GM12801 (cell line): ENCODE results near the gene ATP5ME.

Experiments
- TF ChIP-seq, protein P1 (sequence below): IDR thresholded peaks from one replicate; pipeline ENCODE4 v1.5.1; 2011; ENCODE audit warnings: control low read depth; ENCODE audit not compliant: insufficient read length; ENCODE audit errors: extremely low read depth

The ATP5ME gene

DNA sequence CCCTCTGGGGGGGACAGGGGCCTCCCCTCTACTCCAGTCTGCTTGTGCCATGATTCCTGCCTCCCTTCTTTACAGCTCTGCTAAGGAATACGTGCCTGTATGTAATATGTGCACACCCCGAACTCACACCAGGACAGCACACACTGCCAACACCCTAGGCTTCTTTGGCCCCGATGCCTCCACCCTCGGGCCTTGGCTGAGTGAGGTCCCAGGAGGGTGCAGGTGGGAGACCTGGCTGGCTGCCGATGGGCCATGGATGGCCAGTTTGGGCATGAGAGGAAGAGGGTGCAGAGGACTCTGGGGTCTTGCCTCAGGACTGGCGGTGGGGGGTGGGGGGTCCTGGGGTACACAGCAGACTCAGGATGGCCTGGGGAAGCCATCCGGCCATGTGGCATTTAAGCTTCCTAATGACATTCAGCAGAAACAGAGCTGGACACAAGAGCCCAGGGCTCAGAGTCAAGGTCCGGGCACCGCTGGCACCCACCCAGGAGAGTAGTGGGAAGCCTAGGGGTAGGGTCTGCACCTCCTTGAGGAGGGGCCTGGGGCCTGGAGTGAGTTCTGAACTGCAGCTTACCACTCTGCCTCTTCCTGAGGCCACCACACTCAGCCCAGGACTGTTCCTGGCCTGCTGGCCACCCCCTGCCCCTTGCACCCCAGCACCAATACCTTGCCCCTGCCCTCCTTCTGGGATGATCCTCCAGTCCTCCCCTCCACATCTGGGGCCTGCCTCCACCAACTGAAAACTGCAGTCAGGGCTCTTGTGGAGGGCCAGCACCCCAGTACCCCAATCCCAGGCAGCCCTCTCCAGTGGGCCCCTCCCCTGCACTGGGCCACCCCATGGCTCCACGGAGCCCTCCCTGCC lies 29.5 kb upstream of the ATP5ME start:
- TF ChIP-seq, protein P1, sequence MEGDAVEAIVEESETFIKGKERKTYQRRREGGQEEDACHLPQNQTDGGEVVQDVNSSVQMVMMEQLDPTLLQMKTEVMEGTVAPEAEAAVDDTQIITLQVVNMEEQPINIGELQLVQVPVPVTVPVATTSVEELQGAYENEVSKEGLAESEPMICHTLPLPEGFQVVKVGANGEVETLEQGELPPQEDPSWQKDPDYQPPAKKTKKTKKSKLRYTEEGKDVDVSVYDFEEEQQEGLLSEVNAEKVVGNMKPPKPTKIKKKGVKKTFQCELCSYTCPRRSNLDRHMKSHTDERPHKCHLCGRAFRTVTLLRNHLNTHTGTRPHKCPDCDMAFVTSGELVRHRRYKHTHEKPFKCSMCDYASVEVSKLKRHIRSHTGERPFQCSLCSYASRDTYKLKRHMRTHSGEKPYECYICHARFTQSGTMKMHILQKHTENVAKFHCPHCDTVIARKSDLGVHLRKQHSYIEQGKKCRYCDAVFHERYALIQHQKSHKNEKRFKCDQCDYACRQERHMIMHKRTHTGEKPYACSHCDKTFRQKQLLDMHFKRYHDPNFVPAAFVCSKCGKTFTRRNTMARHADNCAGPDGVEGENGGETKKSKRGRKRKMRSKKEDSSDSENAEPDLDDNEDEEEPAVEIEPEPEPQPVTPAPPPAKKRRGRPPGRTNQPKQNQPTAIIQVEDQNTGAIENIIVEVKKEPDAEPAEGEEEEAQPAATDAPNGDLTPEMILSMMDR = no peak

DNA sequence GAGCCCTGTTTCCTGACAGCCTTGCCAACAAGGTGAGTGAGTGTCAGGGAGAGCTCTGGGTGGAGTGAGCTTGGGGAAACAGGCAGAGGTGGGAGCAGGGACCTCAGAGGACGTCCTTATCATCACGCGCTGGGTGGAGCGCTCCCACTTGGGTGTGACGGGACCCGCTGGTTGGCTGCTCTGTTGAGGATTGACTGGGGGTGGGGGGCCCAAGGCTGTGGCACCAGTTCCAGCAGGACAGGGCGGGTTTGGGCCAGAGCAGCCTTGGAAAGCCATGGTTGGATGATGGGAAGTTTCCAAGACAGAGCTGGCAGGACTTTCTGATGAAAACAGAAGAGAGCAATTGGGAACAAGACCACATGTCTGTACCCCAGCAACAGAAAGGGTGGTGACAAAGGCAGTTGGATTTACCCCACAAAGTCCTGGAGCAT lies 28.6 kb upstream of the ATP5ME start:
- TF ChIP-seq, protein P1 = no peak

DNA sequence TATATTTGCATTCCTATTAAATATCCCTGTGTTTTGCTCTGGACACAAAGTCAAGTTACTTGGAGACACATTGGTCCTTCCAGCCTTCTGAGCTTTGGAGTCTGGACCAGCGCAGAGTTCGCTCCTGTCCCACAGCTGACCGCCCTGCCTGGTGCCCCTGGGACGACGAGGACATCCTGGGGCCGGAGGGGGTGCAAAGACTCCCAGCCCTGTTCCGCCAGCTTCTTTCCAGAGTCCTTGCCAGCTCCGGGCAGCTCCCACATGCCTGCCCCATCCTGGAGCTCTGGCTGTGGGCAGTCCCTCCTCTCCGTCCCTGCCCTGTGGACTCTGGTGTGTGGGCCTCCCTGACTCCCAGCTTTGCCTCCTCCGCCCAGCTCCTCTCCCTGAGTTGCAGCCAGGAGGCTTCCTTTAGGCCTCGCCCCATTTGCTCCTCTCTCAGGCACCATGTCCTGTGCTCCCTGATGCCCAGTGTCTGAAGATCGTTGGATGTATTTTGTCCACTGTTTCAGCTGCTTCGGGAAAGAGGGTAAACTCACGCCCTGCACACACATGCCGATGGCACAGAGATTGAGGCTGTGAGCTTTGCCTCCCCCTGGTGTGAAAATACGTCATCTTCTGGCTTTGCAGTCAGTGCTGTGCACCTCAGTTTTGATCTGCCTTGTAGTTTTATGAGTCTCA lies 26.6 kb upstream of the ATP5ME start:
- TF ChIP-seq, protein P1 = no peak

DNA sequence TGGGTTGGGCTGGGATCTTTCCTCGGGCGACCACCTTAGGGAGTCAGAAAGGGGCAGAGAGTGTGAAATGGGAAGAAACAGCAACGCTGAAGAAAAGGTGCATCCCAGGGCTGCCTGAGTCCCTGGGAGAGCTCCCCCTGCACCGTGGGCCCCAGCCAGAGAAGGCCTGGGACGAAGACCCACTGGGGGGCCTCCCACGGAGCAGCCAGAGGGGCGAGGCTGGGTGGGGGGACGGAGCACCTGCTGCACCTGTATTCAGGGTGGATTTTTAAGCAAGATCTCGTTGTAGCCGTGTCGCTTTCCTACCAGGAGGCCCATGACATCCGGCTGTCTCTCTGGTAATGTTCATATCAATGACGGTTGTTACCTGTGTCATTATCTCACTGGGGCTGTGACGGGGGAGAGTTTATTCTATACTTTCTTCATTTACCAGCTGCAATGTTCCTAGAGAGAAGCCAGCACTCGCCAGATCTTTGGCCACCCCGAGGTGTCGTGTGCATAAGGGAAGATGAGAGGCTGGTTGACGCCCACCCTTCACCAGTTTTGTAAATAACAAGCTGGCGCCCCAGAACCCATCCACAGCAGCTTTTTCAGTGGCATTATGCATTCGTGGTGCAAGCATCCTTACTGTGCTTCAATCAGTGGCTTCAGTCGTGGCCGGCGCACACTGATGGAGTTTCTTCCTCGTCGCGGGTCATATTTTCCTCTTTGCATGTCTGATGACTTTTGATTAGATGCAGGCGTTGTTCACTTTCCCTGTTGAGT lies 25.9 kb upstream of the ATP5ME start:
- TF ChIP-seq, protein P1 = no peak

DNA sequence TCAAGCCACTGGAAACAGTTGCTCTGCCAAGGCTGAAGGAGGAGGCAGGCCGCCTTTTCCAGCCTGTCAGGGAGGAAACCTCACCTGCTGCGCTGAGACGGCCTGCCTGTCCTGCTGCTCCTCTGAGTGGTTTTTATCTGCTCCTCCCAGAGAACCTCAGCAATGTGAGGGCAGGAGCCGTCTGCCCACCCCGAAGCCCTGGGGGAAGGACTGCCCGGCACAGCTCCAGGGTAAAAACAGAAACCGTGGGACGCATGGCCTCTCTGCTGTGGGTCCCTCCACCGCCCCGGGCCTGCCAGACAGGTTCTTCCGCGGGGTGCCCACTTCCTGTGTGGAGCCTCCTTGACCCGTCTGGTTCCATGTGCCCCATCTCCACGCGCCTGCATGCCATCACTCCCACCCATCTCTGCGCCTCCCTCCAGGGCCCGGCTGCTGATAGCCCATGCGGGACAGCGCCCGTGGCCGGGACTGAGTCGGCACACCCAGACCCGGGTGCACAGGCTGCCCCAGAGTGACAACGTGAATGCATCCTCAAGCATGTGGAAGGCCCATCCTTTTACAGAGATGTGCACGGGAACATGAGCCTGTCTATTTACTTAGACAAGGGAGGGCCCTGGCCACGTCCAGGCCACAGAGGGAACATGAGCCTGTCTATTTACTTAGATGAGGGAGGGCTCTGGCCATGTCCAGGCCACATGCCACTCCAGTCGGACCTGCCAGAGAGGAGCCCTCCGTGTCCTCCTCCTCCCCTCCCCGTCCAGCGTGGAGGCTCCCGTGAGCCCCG lies 18.9 kb upstream of the ATP5ME start:
- TF ChIP-seq, protein P1 = no peak

DNA sequence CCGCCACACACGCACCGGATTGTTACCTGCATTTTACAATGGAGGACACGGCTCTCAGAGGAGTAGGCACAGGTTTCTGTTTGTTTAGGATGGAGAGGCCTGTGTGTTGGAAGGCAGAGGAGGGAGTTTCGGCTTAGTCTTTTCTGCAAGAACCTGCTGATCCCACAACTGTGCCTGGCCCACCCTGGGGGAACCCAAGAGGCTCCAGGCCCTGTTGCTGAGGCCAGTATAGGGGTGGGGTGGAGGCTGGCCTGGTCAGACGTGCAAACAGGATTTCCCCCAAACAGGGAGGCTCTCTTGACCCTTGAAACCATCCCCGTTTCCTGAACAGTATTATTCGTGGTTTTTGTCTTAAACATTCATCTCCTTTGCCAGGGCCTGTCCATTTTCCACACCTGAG lies 15.6 kb upstream of the ATP5ME start:
- TF ChIP-seq, protein P1 = no peak
